ENCODE measurements around the gene MDM4. TPM values are rescaled to one million over a fixed set of nuclear protein-coding genes. Genes with fewer than 3 reads are reported as not detected.
A peak's percentile ranks its signal among the peaks of the same experiment; 100 is the strongest.

MDM4 gene
- total RNA-seq, 1 experiment from 2014 or later: 49.6 TPM

- Histone ChIP-seq H4K20me1 (ENCODE audit: control insufficient read depth, insufficient read depth, insufficient read length) (no peaks in the 10 kb centered on the region), H3T11ph (ENCODE audit: low read length) (no peak overlapping the region), H3K27ac (ENCODE audit: insufficient read length, low read depth, low read length) (no peak overlapping the region), H3K23ac (ENCODE audit: insufficient read length, low read depth, low read length) (no peak overlapping the region), H3K9ac (ENCODE audit: extremely low read depth, insufficient read length, low read length) (no peak overlapping the region), H3K79me1 (ENCODE audit: insufficient read depth, low read depth, low read length, poor library complexity, severe bottlenecking) (peaks cover 4% of the 10 kb centered on the region), H3K79me2 (ENCODE audit: insufficient read depth, low read length) (peaks cover 9% of the 10 kb centered on the region; the same call in 1 of the 2 replicates), H2AK5ac (ENCODE audit: insufficient read length, low read length) (no peak overlapping the region), H3K27me3 (ENCODE audit: insufficient read depth, low read length) (no peaks in the 10 kb centered on the region), H3K4me1 (ENCODE audit: insufficient read depth, low read length) (no peaks in the 10 kb centered on the region), H4K5ac (ENCODE audit: insufficient read length, low read depth, low read length) (no peak overlapping the region), H2BK5ac (ENCODE audit: insufficient read length, low read length) (no peak overlapping the region), H3K4ac (ENCODE audit: low read depth, low read length) (no peak overlapping the region), H3K23me2 (ENCODE audit: insufficient read length, low read depth, low read length, poor library complexity, severe bottlenecking) (no peaks in the 10 kb centered on the region), H3K14ac (ENCODE audit: insufficient read depth, low read length) (no peak overlapping the region), H3K9me3 (ENCODE audit: control insufficient read depth, low read depth, low read length) (no peaks in the 10 kb centered on the region), H4K91ac (ENCODE audit: insufficient read length, low read depth, low read length) (no peak overlapping the region), H2BK15ac (ENCODE audit: low read depth, low read length) (no peak overlapping the region), H2BK12ac (ENCODE audit: insufficient read length, low read depth, low read length) (no peak overlapping the region), H3K4me2 (ENCODE audit: insufficient read depth, insufficient read length, low read length) (no peak overlapping the region), H4K8ac (replicated peaks; ENCODE audit: insufficient read length, low read depth, low read length) (no peak overlapping the region), H3K56ac (ENCODE audit: insufficient read length, low read depth, low read length) (no peak overlapping the region), H2BK20ac (ENCODE audit: low read depth, low read length, poor library complexity, severe bottlenecking) (no peak overlapping the region), H2AFZ (ENCODE audit: low read length) (no peak overlapping the region), H3K18ac (ENCODE audit: insufficient read length, low read depth, low read length) (no peak overlapping the region), H2BK120ac (ENCODE audit: low read depth, low read length, poor library complexity, severe bottlenecking) (no peak overlapping the region)
- TF ChIP-seq CTCF (conservative IDR thresholded peaks at IDR 0.05): no peak
- Mint-ChIP-seq H3K36me3 (ENCODE audit: insufficient read depth in 1 of 3, low read depth in 3 of 3) (peaks cover 1 to 4% (median 2%) of the 10 kb centered on the region in 3 experiments; a peak in 6 of 7 replicates), H3K4me1 (peaks cover 5% of the 10 kb centered on the region in 2 experiments), H3K4me3 (no peak overlapping the region; a peak in 1 of 5 replicates), H3K27ac (peak overlapping the region in 1 of 3 experiments; percentile 40; a peak in 1 of 7 replicates), H3K27me3 (ENCODE audit: low read depth) (no peaks in the 10 kb centered on the region), H3K9me3 (peaks cover 0 to 2% of the 10 kb centered on the region in 2 experiments; a peak in 1 of 5 replicates)
- WGBS (ENCODE audit: extremely low coverage, insufficient read length, low lambda C conversion rate): no CpG with 5 or more reads among the region's 15 CpGs
- no peak for DNase-seq
Measured at GRCh38 chr1:204513117-204513716, 3.0 kb upstream of the MDM4 start.

Data from H9 (cell line).